ENCODE measurements around the gene ZFYVE27. TPM values are rescaled to one million over a fixed set of nuclear protein-coding genes. Genes with fewer than 3 reads are reported as not detected.
A peak's percentile ranks its signal among the peaks of the same experiment; 100 is the strongest.

The ZFYVE27 gene
- total RNA-seq, 1 experiment from 2014 or later: 26.0 TPM

- ATAC-seq: peak; percentile 34
- Mint-ChIP-seq H3K36me3 (no peaks in the 10 kb centered on the region), H3K9me3 (no peaks in the 10 kb centered on the region), H3K27me3 (ENCODE audit: low read depth) (peaks cover 11% of the 10 kb centered on the region), H3K27ac (no peak overlapping the region; the same call in 1 of the 2 replicates), H3K4me1 (peaks cover 19% of the 10 kb centered on the region), H3K4me3 (no peak overlapping the region)
- CTCF ChIA-PET: interaction anchor here (0.5 to 4.2 kb wide), 32 partner anchors 8 to 335 kb away, joined by 3 to 68 read pairs (median 4); partner anchors contain the start of genes ANKRD2, AVPI1, GOLGA7B and ZFYVE27
- TF ChIP-seq SMAD3 (CRISPR knock-in tag; IDR thresholded peaks at IDR 0.05; ENCODE audit: borderline replicate concordance): no peak
- TF ChIP-seq CTCF (IDR thresholded peaks at IDR 0.05): peak; percentile 21; the same call in 1 of the 2 replicates
- TF ChIP-seq ZNF219 (CRISPR knock-in tag; IDR thresholded peaks at IDR 0.05; ENCODE audit: borderline replicate concordance): no peak
- DNase-seq (ENCODE audit: low spot score): peak; percentile 74
- POLR2A ChIA-PET: interaction anchor here (1.0 to 2.5 kb wide), 3 partner anchors 10 to 22 kb away, joined by 4 to 12 read pairs (median 8); partner anchors contain the start of gene AVPI1
Observed at GRCh38 chr10:97708976-97709946, 27.7 kb upstream of the ZFYVE27 start.

- Mint-ChIP-seq H3K27ac (no peak overlapping the region), H3K4me3 (peak overlapping the region; percentile 75), H3K9me3 (no peaks in the 10 kb centered on the region), H3K4me1 (peaks cover 37% of the 10 kb centered on the region), H3K36me3 (no peaks in the 10 kb centered on the region; the same call in 1 of the 2 replicates), H3K27me3 (ENCODE audit: low read depth) (peaks cover 6% of the 10 kb centered on the region)
- ChIA-PET CTCF (interaction anchor here (0.6 to 4.7 kb wide), 6 partner anchors 10 to 58 kb away, joined by 3 to 45 read pairs (median 16); partner anchors contain the start of gene AVPI1), POLR2A (interaction anchor here (3.0 kb wide), 1 partner anchor 25 kb away, joined by 27 read pairs; the partner anchor contains the start of gene AVPI1)
- no peak for DNase-seq (ENCODE audit: low spot score)
- TF ChIP-seq ZNF317 (CRISPR knock-in tag; IDR thresholded peaks at IDR 0.05; ENCODE audit: borderline replicate concordance, low read depth) (0 out of 2 replicates have a peak, but pooled peaks have one; percentile 45), PREB (CRISPR knock-in tag; IDR thresholded peaks at IDR 0.05; ENCODE audit: borderline replicate concordance) (no peak), TEAD4 (CRISPR knock-in tag; IDR thresholded peaks at IDR 0.05) (no peak), SMAD3 (CRISPR knock-in tag; IDR thresholded peaks at IDR 0.05; ENCODE audit: borderline replicate concordance) (no peak), ATF6 (CRISPR knock-in tag; IDR thresholded peaks at IDR 0.05) (no peak), IRF2 (CRISPR knock-in tag; IDR thresholded peaks at IDR 0.05; ENCODE audit: borderline replicate concordance, low read depth) (no peak), MAX (CRISPR knock-in tag; IDR thresholded peaks at IDR 0.05) (no peak)
- ATAC-seq: no peak
Observed at GRCh38 chr10:97711640-97712572, 25.0 kb upstream of the ZFYVE27 start.

- Mint-ChIP-seq H3K4me3 (peak within 1 kb of the TSS; percentile 98), H3K27me3 (ENCODE audit: low read depth) (peaks cover 4% of the 10 kb centered on the region), H3K9me3 (no peaks in the 10 kb centered on the region), H3K36me3 (peaks cover 8% of the 10 kb centered on the region; the same call in 1 of the 2 replicates), H3K4me1 (peaks cover 47% of the 10 kb centered on the region), H3K27ac (peak within 1 kb of the TSS; percentile 97)
- DNase-seq (ENCODE audit: low spot score) (peak; percentile 77), ATAC-seq (peak; percentile 35)
- ChIA-PET POLR2A (interaction anchor here (0.6 to 3.0 kb wide), 11 partner anchors 10 to 1880 kb away, joined by 3 to 27 read pairs (median 4); partner anchors contain the start of genes AVPI1, TM9SF3 and ZFYVE27), CTCF (interaction anchor here (0.9 to 4.7 kb wide), 12 partner anchors 9 to 148 kb away, joined by 3 to 45 read pairs (median 10); partner anchors contain the start of genes AVPI1 and ZFYVE27)
- TF ChIP-seq CREM (CRISPR knock-in tag; IDR thresholded peaks at IDR 0.05) (no peak), RELA (CRISPR knock-in tag; IDR thresholded peaks at IDR 0.05; ENCODE audit: borderline replicate concordance) (no peak), TP53 (CRISPR knock-in tag; IDR thresholded peaks at IDR 0.05) (no peak), CREB1 (CRISPR knock-in tag; IDR thresholded peaks at IDR 0.05) (no peak), GRHL2 (CRISPR knock-in tag; IDR thresholded peaks at IDR 0.05; ENCODE audit: insufficient replicate concordance, severe bottlenecking) (no peak), ZNF512 (CRISPR knock-in tag; IDR thresholded peaks at IDR 0.05; ENCODE audit: borderline replicate concordance) (no peak), MXD4 (CRISPR knock-in tag; IDR thresholded peaks at IDR 0.05; ENCODE audit: borderline replicate concordance) (no peak)
Observed at GRCh38 chr10:97713339-97713825, 23.5 kb upstream of the ZFYVE27 start, which contains the start of gene MARVELD1. TSS of gene MARVELD1 (plus strand) at chr10:97713730. CDS start at chr10:97713877, 147 bp downstream.

All from WTC11 (cell line).